Endodermal cell (in vitro differentiated cells): Measurements from ENCODE around the gene SLC5A10. TPM values are rescaled to one million over a fixed set of nuclear protein-coding genes. Genes with fewer than 3 reads are reported as not detected.

Experiments used
- DNase-seq: peaks from one replicate; pipeline ENCODE4 v3.0.0-alpha.2; 2017
- H3K27ac ChIP-seq: 2 replicates; pipeline ENCODE4 v1.5.1; 2013; ENCODE audit warnings: mild to moderate bottlenecking, low read depth, low read length, moderate library complexity
- H3K27me3 ChIP-seq: 2 replicates; pipeline ENCODE4 v1.6.1; 2013; ENCODE audit warnings: mild to moderate bottlenecking, low read length, moderate library complexity; ENCODE audit not compliant: insufficient read depth, control insufficient read depth, poor library complexity, severe bottlenecking
- H3K36me3 ChIP-seq: 2 replicates; pipeline ENCODE4 v1.7.0; 2013; ENCODE audit warnings: mild to moderate bottlenecking, low read length, moderate library complexity; ENCODE audit not compliant: control insufficient read depth, insufficient read depth
- H3K4me1 ChIP-seq: one replicate; pipeline ENCODE4 v1.7.0; 2013; ENCODE audit warnings: low read length; ENCODE audit not compliant: control insufficient read depth, insufficient read depth
- H3K4me3 ChIP-seq: 2 replicates; pipeline ENCODE4 v1.5.1; 2013; ENCODE audit warnings: mild to moderate bottlenecking, low read length, moderate library complexity
- H3K9ac ChIP-seq: 2 replicates; pipeline ENCODE4 v1.6.1; 2013; ENCODE audit warnings: mild to moderate bottlenecking, low read length, moderate library complexity; ENCODE audit not compliant: poor library complexity, severe bottlenecking; ENCODE audit errors: extremely low read depth
- H3K9me3 ChIP-seq: 2 replicates; pipeline ENCODE4 v1.6.1; 2013; ENCODE audit warnings: mild to moderate bottlenecking, low read length, moderate library complexity; ENCODE audit not compliant: control insufficient read depth
- H3K27ac Mint-ChIP-seq: 2 replicates; pipeline ENCODE4 v1.8.0; 2020; ENCODE audit warnings: mixed read lengths
- H3K27me3 Mint-ChIP-seq: 2 replicates; pipeline ENCODE4 v1.8.0; 2021; ENCODE audit warnings: mild to moderate bottlenecking, mixed read lengths; ENCODE audit not compliant: insufficient read depth
- H3K36me3 Mint-ChIP-seq: 2 replicates; pipeline ENCODE4 v1.8.0; 2020; ENCODE audit warnings: low read depth, mixed read lengths
- H3K4me1 Mint-ChIP-seq: 2 replicates; pipeline ENCODE4 v1.8.0; 2020; ENCODE audit warnings: mixed read lengths
- H3K4me3 Mint-ChIP-seq: 2 replicates; pipeline ENCODE4 v1.8.0; 2020; ENCODE audit warnings: mild to moderate bottlenecking, moderate library complexity, mixed read lengths
- H3K9me3 Mint-ChIP-seq: 2 replicates; pipeline ENCODE4 v1.8.0; 2020; ENCODE audit warnings: mild to moderate bottlenecking, mixed read lengths
- WGBS, 2 experiments: methylation state at CpG; one replicate each; pipeline versions ENCODE4 v1.1.5 to v1.1.7; 2013; ENCODE audit warnings: missing lambda C conversion rate in 2 of 2, mixed read lengths in 1 of 2; ENCODE audit not compliant: insufficient coverage in 1 of 2, insufficient read length in 1 of 2; 5-methylcytosine and 5-hydroxymethylcytosine counted together
- total RNA-seq, 2 donors: library from RNA; stranded (reverse); fragmentation: NEBNext Ultra II Directional in 1 of 2; extraction: Animal tissue kit (Norgen Biotek cat#: 25700) in 1 of 2; gene quantifications; 2 replicates in 1 of 2; 3 replicates in 1 of 2; pipeline ENCODE4 v1.2.1, GENCODE V29; 2021
- TF ChIP-seq, protein P1 (sequence below): fragments of 200-600 bp; sonication (generic); conservative IDR thresholded peaks from 2 replicates; pipeline ENCODE4 v1.5.0; 2021; ENCODE audit warnings: antibody characterized with exemption, mild to moderate bottlenecking

Gene SLC5A10
- total RNA-seq, 2 donors from 2014 or later, result 0.11 to 0.29 TPM

DNA sequence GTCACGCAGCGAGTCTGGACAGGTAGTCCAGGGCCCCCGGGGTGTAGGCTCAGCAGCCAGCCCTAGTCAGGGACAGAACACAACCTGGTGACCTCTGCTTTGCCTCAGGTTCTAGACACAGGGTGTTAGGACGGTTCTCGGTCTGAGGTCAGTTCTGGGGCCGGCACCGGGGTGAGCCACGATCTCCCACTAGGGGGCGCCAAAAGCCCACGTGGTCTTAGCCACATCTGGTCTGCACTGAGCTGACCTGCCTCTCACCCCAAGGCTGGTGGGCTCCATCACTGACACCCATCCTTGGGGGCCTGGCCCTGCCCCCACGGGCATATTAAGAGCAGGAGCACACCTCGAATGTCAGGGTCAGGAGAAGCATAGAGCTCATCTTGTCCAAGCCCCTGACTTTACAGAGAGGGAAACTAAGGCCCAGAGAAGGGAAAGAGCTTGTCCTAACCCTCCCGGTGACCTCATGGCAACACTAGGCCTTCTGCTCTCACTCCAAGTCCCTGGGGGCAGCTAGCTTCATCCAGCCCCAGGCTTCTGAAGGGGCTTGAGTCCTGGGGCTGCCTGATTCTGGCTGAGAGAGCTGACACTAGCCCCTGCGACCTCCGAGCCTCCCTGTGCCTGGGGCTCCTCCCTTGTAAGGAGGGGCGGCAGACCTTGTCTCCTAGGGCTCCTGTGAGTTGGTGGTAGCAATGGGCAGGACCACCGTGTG, 9.0 kb downstream of the SLC5A10 start:
- DNase-seq, result peak; percentile 98
- no peak overlapping the region for H3K27ac Mint-ChIP-seq
- Histone ChIP-seq H3K4me1 (no peaks in the 10 kb centered on the region), H3K4me3 (no peak overlapping the region), H3K27me3 (no peaks in the 10 kb centered on the region), H3K9me3 (no peaks in the 10 kb centered on the region), H3K27ac (no peak overlapping the region), H3K36me3 (no peaks in the 10 kb centered on the region), H3K9ac (no peak overlapping the region)
- H3K4me3 Mint-ChIP-seq, result no peak overlapping the region
- H3K4me1 Mint-ChIP-seq, result peaks cover 7% of the 10 kb centered on the region
- WGBS, 2 experiments, result 13 to 40% methylated on average over 3 to 17 of the region's 17 CpGs
- TF ChIP-seq, protein P1, sequence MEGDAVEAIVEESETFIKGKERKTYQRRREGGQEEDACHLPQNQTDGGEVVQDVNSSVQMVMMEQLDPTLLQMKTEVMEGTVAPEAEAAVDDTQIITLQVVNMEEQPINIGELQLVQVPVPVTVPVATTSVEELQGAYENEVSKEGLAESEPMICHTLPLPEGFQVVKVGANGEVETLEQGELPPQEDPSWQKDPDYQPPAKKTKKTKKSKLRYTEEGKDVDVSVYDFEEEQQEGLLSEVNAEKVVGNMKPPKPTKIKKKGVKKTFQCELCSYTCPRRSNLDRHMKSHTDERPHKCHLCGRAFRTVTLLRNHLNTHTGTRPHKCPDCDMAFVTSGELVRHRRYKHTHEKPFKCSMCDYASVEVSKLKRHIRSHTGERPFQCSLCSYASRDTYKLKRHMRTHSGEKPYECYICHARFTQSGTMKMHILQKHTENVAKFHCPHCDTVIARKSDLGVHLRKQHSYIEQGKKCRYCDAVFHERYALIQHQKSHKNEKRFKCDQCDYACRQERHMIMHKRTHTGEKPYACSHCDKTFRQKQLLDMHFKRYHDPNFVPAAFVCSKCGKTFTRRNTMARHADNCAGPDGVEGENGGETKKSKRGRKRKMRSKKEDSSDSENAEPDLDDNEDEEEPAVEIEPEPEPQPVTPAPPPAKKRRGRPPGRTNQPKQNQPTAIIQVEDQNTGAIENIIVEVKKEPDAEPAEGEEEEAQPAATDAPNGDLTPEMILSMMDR, result peak; percentile 96
- no peaks in the 10 kb centered on the region for H3K27me3 Mint-ChIP-seq
- H3K36me3 Mint-ChIP-seq, result no peaks in the 10 kb centered on the region
- H3K9me3 Mint-ChIP-seq, result no peaks in the 10 kb centered on the region

DNA sequence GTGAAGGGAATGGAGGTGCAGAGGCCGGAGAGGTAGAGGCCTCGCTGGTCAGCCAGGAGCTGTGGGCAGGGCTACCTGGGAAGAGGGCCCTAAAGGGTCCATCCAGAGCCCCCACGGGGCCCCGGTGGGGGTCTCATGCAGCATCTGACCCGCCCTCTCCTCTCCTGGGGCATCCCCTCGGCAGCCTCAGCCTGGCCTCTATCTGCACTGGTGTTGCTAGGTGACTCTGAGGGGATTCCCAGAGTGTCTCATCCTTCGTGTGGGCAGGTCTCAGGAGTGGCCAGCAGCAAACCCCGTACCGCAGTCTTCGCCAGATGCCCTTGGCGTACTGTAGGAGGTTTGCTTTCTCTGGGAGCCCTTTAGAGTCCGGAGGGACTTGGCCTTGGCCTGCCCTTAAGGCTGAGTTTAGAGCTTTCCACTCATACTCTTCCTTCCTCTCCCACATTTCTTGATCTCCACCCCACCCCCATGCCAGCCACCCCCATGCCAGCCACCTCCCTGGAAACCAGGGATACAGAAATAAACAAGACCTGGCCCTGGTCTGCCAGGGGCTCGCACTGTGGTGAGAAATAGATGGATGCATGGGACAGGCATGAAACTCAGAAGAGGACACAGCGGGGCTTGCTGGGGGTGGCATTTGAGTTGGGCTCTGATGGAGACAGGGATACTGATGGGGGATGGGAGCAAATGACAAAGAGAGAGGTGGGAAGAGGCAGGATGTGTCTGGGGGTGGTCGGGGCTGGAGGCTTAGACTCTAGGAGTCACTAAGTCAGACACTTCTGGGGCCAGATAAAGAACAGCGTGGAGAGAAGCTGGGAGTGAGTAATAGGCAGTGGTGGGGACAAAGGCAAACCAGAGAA, 9.9 kb downstream of the SLC5A10 start:
- H3K27ac Mint-ChIP-seq, result no peak overlapping the region

DNA sequence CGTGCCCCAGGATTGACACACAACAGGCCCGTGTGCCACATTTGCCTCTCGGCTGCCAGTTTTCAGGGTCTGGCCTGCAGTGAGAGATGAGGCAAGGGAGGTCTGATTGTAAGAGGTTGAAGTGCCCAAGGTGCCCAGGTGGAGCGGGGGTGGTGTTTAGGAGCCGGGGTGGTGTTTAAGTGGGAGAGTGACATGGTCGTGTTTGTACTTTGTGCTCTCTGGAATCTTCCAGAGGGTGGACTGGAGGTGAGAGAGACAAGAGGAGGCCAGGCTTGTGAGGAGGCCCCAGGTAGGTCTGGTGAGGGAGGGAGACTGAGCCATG, 10.5 kb downstream of the SLC5A10 start:
- TF ChIP-seq, protein P1, result no peak
- Mint-ChIP-seq H3K36me3 (no peaks in the 10 kb centered on the region), H3K9me3 (no peaks in the 10 kb centered on the region), H3K27ac (no peak overlapping the region), H3K4me3 (no peak overlapping the region), H3K4me1 (peaks cover 11% of the 10 kb centered on the region), H3K27me3 (no peaks in the 10 kb centered on the region)
- Histone ChIP-seq H3K9me3 (no peaks in the 10 kb centered on the region), H3K36me3 (no peaks in the 10 kb centered on the region), H3K4me1 (no peaks in the 10 kb centered on the region), H3K9ac (no peak overlapping the region), H3K27ac (no peak overlapping the region), H3K27me3 (no peaks in the 10 kb centered on the region), H3K4me3 (no peak overlapping the region)
- DNase-seq, result no peak
- 76 to 88% methylated on average over 4 to 6 of the region's 6 CpGs for WGBS, 2 experiments

More for the DNA sequence above, 9.9 kb downstream of the SLC5A10 start:
- no peak overlapping the region for H3K27ac ChIP-seq
- H3K27me3 ChIP-seq, result no peaks in the 10 kb centered on the region
- DNase-seq, result no peak
- Mint-ChIP-seq H3K36me3 (no peaks in the 10 kb centered on the region), H3K27me3 (no peaks in the 10 kb centered on the region), H3K9me3 (no peaks in the 10 kb centered on the region), H3K4me1 (peaks cover 7% of the 10 kb centered on the region), H3K4me3 (no peak overlapping the region)
- no peak overlapping the region for H3K9ac ChIP-seq
- no peaks in the 10 kb centered on the region for H3K36me3 ChIP-seq
- no peak overlapping the region for H3K4me3 ChIP-seq
- H3K9me3 ChIP-seq, result no peaks in the 10 kb centered on the region
- 87 to 90% methylated on average over 10 to 16 of the region's 16 CpGs for WGBS, 2 experiments
- TF ChIP-seq, protein P1, result no peak
- H3K4me1 ChIP-seq, result no peaks in the 10 kb centered on the region
